Mesodermal cell (in vitro differentiated cells): ENCODE results near the gene ARHGAP15.

Experiments used
- H3K27ac ChIP-seq: 2 replicates; pipeline ENCODE4 v1.7.0; 2013; ENCODE audit warnings: mild to moderate bottlenecking, low read depth, low read length, moderate library complexity; ENCODE audit not compliant: severe bottlenecking
- H3K36me3 ChIP-seq: 2 replicates; pipeline ENCODE4 v1.7.1; 2013; ENCODE audit warnings: mild to moderate bottlenecking, low read length, moderate library complexity; ENCODE audit not compliant: control insufficient read depth, insufficient read depth
- H3K4me1 ChIP-seq: one replicate; pipeline ENCODE4 v1.7.1; 2013; ENCODE audit warnings: mild to moderate bottlenecking, low read length; ENCODE audit not compliant: insufficient read depth, control insufficient read depth, poor library complexity, severe bottlenecking
- H3K4me3 ChIP-seq: 2 replicates; pipeline ENCODE4 v1.7.0; 2013; ENCODE audit warnings: low read length, control low read depth, mild to moderate bottlenecking; ENCODE audit not compliant: insufficient read depth, poor library complexity, severe bottlenecking; ENCODE audit errors: extremely low read depth
- H3K9me3 ChIP-seq: 2 replicates; pipeline ENCODE4 v1.7.1; 2013; ENCODE audit warnings: mild to moderate bottlenecking, low read length, moderate library complexity; ENCODE audit not compliant: control insufficient read depth
- WGBS, 2 experiments: methylation state at CpG; one replicate each; pipeline ENCODE4 v1.1.5; 2013; ENCODE audit warnings: missing lambda C conversion rate in 2 of 2; ENCODE audit not compliant: insufficient coverage in 2 of 2; 5-methylcytosine and 5-hydroxymethylcytosine counted together

ARHGAP15 gene

GRCh38 chr2:143776526-143777297 is 647.5 kb downstream of the ARHGAP15 start:
- Histone ChIP-seq H3K36me3 (no peaks in the 10 kb centered on the region), H3K9me3 (no peaks in the 10 kb centered on the region), H3K27ac (no peak overlapping the region), H3K4me1 (peaks cover 5% of the 10 kb centered on the region), H3K4me3 (no peak overlapping the region)
- 100% methylated on average over 1 of the region's 4 CpGs; no CpG with 5 or more reads in 1 of the 2 experiments for WGBS, 2 experiments

DNA sequence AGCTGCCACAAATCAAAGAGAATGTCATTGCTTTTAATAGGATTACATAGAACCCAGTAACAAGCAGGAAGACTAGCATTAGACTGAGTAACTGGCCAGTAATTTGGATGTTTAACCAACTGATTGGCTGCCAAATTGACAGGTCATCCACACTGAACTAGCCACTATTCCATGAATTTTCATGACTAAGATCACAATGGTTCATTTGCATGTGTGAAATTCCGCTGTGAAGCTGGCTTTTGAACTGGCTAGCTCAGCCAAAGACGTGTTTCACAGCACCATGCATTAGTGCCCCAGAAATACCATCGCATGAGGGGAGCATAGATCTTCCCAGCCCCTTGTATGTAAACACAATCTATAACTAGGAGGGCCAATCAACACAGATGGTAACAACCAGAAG is 649.8 kb downstream of the ARHGAP15 start:
- 0 to 13% methylated on average over 1 of the region's 3 CpGs for WGBS, 2 experiments

DNA sequence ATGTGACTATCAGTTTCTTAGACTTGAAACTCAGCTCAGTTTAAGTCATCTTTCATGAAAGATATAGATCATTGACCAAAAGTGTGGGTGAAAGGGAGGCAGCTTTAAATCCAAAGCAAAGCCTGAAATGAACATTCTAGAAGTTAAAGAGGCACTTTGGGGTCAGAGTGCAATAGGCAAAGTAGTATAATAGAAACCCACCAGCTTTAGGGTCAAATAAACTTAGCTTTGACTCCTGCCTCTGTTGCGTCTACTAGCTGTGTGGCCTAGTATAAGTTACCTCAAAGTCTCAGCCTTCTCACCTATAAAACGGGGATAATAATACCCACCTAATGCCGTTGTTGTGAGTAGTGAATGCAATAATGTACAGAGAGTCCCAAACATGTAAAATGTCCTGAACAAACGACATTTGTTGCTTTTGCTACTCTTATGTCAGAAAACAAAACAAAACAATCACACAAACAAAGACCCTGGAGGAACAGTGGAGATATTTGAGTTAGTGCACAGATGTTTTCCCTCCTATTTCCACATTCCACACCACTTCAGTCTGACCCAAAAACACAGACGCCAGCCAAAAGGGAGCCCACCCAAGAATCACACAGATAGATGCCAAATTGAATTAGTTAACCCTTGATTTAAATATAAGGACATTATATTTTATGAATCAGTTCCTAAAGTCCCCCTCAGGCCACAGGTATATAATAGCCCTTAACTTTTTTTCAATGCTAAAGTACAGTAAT is 657.0 kb downstream of the ARHGAP15 start:
- no peak overlapping the region for H3K4me3 ChIP-seq
- no peaks in the 10 kb centered on the region for H3K4me1 ChIP-seq
- no peaks in the 10 kb centered on the region for H3K9me3 ChIP-seq
- WGBS, 2 experiments, result no CpG with 5 or more reads among the region's 5 CpGs
- no peaks in the 10 kb centered on the region for H3K36me3 ChIP-seq
- no peak overlapping the region for H3K27ac ChIP-seq

More for the DNA sequence above, 649.8 kb downstream of the ARHGAP15 start:
- Histone ChIP-seq H3K27ac (no peak overlapping the region), H3K9me3 (no peaks in the 10 kb centered on the region), H3K4me3 (no peak overlapping the region), H3K4me1 (peaks cover 5% of the 10 kb centered on the region), H3K36me3 (no peaks in the 10 kb centered on the region)

GRCh38 chr2:143787674-143788073 is 658.5 kb downstream of the ARHGAP15 start:
- WGBS, 2 experiments, result 87 to 96% methylated on average over 2 of the region's 2 CpGs
- no peaks in the 10 kb centered on the region for H3K36me3 ChIP-seq
- H3K27ac ChIP-seq, result no peak overlapping the region
- H3K9me3 ChIP-seq, result no peaks in the 10 kb centered on the region
- H3K4me3 ChIP-seq, result no peak overlapping the region
- no peaks in the 10 kb centered on the region for H3K4me1 ChIP-seq

DNA sequence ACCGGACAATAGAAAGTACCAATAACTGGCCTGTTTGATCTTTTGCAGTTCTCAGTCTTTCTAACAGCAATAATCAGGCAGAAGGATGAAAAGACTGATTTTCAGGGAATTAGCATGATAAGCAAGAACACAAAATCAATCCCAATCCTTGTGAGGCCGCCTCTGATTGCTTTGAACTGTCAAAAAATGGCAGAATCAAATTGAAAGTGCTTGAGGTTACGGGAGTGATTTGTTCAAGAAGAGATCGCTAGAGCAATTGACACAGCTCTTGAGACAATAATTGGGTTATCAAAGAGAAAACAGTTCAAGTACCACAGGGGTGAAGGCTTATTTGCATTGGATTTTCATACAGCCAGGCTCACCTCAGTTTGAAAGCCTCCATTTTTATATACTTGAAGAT is 663.4 kb downstream of the ARHGAP15 start:
- H3K27ac ChIP-seq, result no peak overlapping the region
- no peak overlapping the region for H3K4me3 ChIP-seq
- no peaks in the 10 kb centered on the region for H3K4me1 ChIP-seq
- H3K36me3 ChIP-seq, result no peaks in the 10 kb centered on the region
- no peaks in the 10 kb centered on the region for H3K9me3 ChIP-seq
- 67 to 82% methylated on average over 3 to 4 of the region's 4 CpGs for WGBS, 2 experiments

DNA sequence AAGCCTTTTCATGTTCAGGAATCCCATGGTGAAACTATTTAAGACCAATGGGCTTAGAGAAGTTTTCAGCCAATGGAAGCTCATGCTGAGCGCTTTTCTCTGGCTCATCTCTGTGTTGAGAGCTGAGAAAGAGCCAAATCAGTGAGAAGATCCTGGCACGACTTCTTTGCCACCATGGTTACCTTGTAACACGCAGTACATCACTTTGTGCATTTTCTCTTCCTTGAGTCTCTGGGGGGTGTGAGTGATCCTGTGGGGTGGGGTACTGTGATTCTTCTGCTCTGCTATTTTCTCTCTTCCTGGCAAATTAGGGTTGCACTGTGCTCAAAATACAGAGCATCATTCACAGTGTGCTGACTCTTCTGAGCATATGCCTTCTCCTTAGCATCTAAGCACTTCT is 664.2 kb downstream of the ARHGAP15 start:
- no peaks in the 10 kb centered on the region for H3K9me3 ChIP-seq
- 97% methylated on average over 3 of the region's 3 CpGs for WGBS, 2 experiments
- no peaks in the 10 kb centered on the region for H3K36me3 ChIP-seq
- H3K4me3 ChIP-seq, result no peak overlapping the region
- H3K27ac ChIP-seq, result no peak overlapping the region
- no peaks in the 10 kb centered on the region for H3K4me1 ChIP-seq

- WGBS, 2 experiments, result no CpG with 5 or more reads among the region's 1 CpG
Measured at GRCh38 chr2:143796051-143796450, 666.8 kb downstream of the ARHGAP15 start.

DNA sequence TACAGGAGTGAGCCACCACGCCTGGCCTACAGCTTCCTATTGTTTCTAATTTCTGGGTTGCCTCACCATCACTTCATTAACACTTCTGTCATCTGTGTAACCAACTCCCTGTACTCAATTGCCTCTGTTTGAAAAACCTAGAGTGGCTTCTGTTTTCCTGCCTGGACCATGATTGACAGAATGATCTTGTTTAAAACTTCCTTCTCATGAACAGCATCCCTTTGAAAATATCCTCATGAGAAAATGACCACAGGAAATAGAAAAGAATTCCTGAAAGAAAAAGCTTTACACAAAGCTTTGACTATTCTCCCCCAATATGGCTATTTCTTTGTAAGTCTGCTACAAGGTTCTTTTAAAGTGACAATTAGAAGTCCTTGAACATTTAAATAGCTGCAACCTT is 672.3 kb downstream of the ARHGAP15 start:
- H3K9me3 ChIP-seq, result no peaks in the 10 kb centered on the region
- no peaks in the 10 kb centered on the region for H3K36me3 ChIP-seq
- no peak overlapping the region for H3K27ac ChIP-seq
- 80 to 88% methylated on average over 1 of the region's 1 CpG for WGBS, 2 experiments
- no peak overlapping the region for H3K4me3 ChIP-seq
- no peaks in the 10 kb centered on the region for H3K4me1 ChIP-seq

More at GRCh38 chr2:143796051-143796450, 666.8 kb downstream of the ARHGAP15 start:
- no peaks in the 10 kb centered on the region for H3K36me3 ChIP-seq
- H3K9me3 ChIP-seq, result no peaks in the 10 kb centered on the region
- no peak overlapping the region for H3K27ac ChIP-seq
- H3K4me3 ChIP-seq, result no peak overlapping the region
- no peaks in the 10 kb centered on the region for H3K4me1 ChIP-seq

DNA sequence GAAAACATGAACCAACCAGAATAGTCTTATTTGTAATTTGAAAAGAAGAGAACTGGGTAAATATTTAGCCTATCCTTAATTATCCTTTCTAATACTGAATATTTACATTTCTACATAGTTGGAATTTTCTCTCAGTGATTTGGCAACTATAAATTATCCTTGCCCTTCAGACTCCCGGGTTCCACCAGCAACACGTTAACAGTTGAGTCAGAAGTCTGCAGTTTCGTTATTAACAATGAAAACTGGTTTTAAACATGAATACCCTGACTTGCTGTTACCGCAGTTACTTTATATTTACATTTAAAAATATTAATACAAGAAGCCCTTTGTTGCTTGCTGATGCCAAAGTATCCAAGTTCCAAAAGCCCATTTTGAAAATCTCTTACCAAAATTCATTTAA is 673.0 kb downstream of the ARHGAP15 start:
- H3K9me3 ChIP-seq, result no peaks in the 10 kb centered on the region
- no peaks in the 10 kb centered on the region for H3K4me1 ChIP-seq
- H3K4me3 ChIP-seq, result no peak overlapping the region
- WGBS, 2 experiments, result 81 to 92% methylated on average over 2 to 3 of the region's 4 CpGs
- H3K36me3 ChIP-seq, result no peaks in the 10 kb centered on the region
- no peak overlapping the region for H3K27ac ChIP-seq

GRCh38 chr2:143802871-143803650 is 673.8 kb downstream of the ARHGAP15 start:
- 100% methylated on average over 2 of the region's 5 CpGs; no CpG with 5 or more reads in 1 of the 2 experiments for WGBS, 2 experiments

More at GRCh38 chr2:143802871-143803650, 673.8 kb downstream of the ARHGAP15 start:
- no peak overlapping the region for H3K4me3 ChIP-seq
- no peaks in the 10 kb centered on the region for H3K36me3 ChIP-seq
- H3K9me3 ChIP-seq, result no peaks in the 10 kb centered on the region
- peaks cover 3% of the 10 kb centered on the region for H3K4me1 ChIP-seq
- no peak overlapping the region for H3K27ac ChIP-seq
